Camera-type eye (tissue), 1 donor: Measurements from ENCODE around the gene TMC5. TPM values are rescaled to one million over a fixed set of nuclear protein-coding genes. Genes with fewer than 3 reads are reported as not detected.

Experiments used
- total RNA-seq: library from RNA; depleted of rRNA; stranded (reverse); fragments of >200 nt; gene quantifications from one replicate; pipeline ENCODE4 v1.2.3, GENCODE V29; 2014

The TMC5 gene
- 1.9 TPM for total RNA-seq

GRCh38 chr16:19417640-19418039, at the start of gene TMC5:
TMC5 (plus strand) TSS chr16:19417883; CDS start chr16:19440039, 22,156 bp downstream.

GRCh38 chr16:19521471-19522396, 104.1 kb downstream of the TMC5 start, which contains the start of gene GDE1:
GDE1 (minus strand) TSS chr16:19522098; CDS start chr16:19521964, 134 bp downstream.

GRCh38 chr16:19523559-19524355, 106.1 kb downstream of the TMC5 start, which contains the start of gene CCP110:
CCP110 (plus strand) TSS chr16:19523942; CDS start chr16:19527882, 3,940 bp downstream.

Other genes with a start within 250 kb of the TMC5 start
- 10.2 TPM for gene SYT17, start 249.6 kb upstream of the TMC5 start, total RNA-seq
- 29.2 TPM for gene CLEC19A, start 132.2 kb upstream of the TMC5 start, total RNA-seq
- gene GDE1, start 104.2 kb downstream of the TMC5 start, total RNA-seq = 44.9 TPM
- gene CCP110, start 106.1 kb downstream of the TMC5 start, total RNA-seq = 73.2 TPM
- 48.8 TPM for gene VPS35L, start 137.8 kb downstream of the TMC5 start, total RNA-seq